HEK293 (cell line): Measurements from ENCODE around the gene UTP25.
A peak's percentile ranks its signal among the peaks of the same experiment; 100 is the strongest.

Source experiments
- CTCF ChIA-PET: fragments of 350-600 bp; formaldehyde crosslinking; extraction: SDS; loops from one replicate; lab custom pipeline; 2021; ENCODE audit warnings: antibody characterized with exemption; lab: Yijun Ruan, JAX
- POLR2A ChIA-PET: fragments of 300-600 bp; formaldehyde crosslinking; extraction: SDS; loops from one replicate; lab custom pipeline; 2020; ENCODE audit warnings: antibody characterized with exemption, inconsistent platforms; lab: Yijun Ruan, JAX
- H3K27ac ChIP-seq: fragments of 200-500 bp; sonication (Bioruptor generic); 2 replicates; pipeline ENCODE4 v1.5.1; 2014; ENCODE audit warnings: low read depth, low read length, control low read depth, inconsistent platforms; ENCODE audit errors: extremely low read depth
- H3K36me3 ChIP-seq, 2 experiments: fragments of 200-500 bp in 1 of 2; sonication (Bioruptor generic) in 1 of 2; 1 replicate in 1 of 2; 2 replicates in 1 of 2; pipeline ENCODE4 v1.5.1; 2014 to 2017; ENCODE audit warnings: inconsistent platforms in 2 of 2, low read length in 2 of 2; ENCODE audit not compliant: control insufficient read depth in 2 of 2, insufficient read depth in 1 of 2
- H3K4me1 ChIP-seq: fragments of 200-500 bp; sonication (Bioruptor generic); 2 replicates; pipeline ENCODE4 v1.5.1; 2014; ENCODE audit warnings: mild to moderate bottlenecking, low read length, inconsistent platforms; ENCODE audit not compliant: control insufficient read depth, insufficient read depth
- H3K4me3 ChIP-seq: 2 replicates; pipeline ENCODE4 v1.5.1; 2011; ENCODE audit warnings: low read depth, mild to moderate bottlenecking, control low read depth, low read length, moderate library complexity
- H3K9me3 ChIP-seq: fragments of 200-500 bp; sonication (Bioruptor generic); 2 replicates; pipeline ENCODE4 v1.5.1; 2014; ENCODE audit warnings: low read depth, low read length, inconsistent platforms; ENCODE audit not compliant: control insufficient read depth, insufficient read depth
- BCL11B ChIP-seq: fragments of 450-650 bp; formaldehyde crosslinking; IDR thresholded peaks from 2 replicates; pipeline ENCODE4 v1.5.1; 2016; ENCODE audit warnings: low read depth, missing biosample characterization, missing genetic modification characterization
- BCL6B ChIP-seq: fragments of 450-650 bp; formaldehyde crosslinking; IDR thresholded peaks from 2 replicates; pipeline ENCODE4 v1.5.1; 2017; ENCODE audit warnings: missing biosample characterization, missing genetic modification characterization
- GFI1B ChIP-seq: fragments of 450-650 bp; formaldehyde crosslinking; IDR thresholded peaks from 2 replicates; pipeline ENCODE4 v1.5.1; 2016; ENCODE audit warnings: missing biosample characterization, missing genetic modification characterization
- GLIS1 ChIP-seq: fragments of 450-650 bp; formaldehyde crosslinking; IDR thresholded peaks from 2 replicates; pipeline ENCODE4 v1.5.1; 2016; ENCODE audit warnings: missing biosample characterization, missing genetic modification characterization
- GLIS2 ChIP-seq: fragments of 450-650 bp; formaldehyde crosslinking; IDR thresholded peaks from 2 replicates; pipeline ENCODE4 v1.5.1; 2016; ENCODE audit warnings: missing biosample characterization, missing genetic modification characterization
- KLF9 ChIP-seq: fragments of 450-650 bp; formaldehyde crosslinking; IDR thresholded peaks from 2 replicates; pipeline ENCODE4 v1.5.1; 2016; ENCODE audit warnings: missing biosample characterization, missing genetic modification characterization, low read depth
- MEIS1 ChIP-seq: sonication (generic); formaldehyde crosslinking; IDR thresholded peaks from 2 replicates; pipeline ENCODE4 v1.8.1; 2022; ENCODE audit warnings: missing genetic modification reagents, mild to moderate bottlenecking, borderline replicate concordance
- PRDM10 ChIP-seq: fragments of 450-650 bp; formaldehyde crosslinking; IDR thresholded peaks from 2 replicates; pipeline ENCODE4 v1.5.1; 2016; ENCODE audit warnings: missing biosample characterization, missing genetic modification characterization
- SCRT2 ChIP-seq: fragments of 450-650 bp; formaldehyde crosslinking; IDR thresholded peaks from 2 replicates; pipeline ENCODE4 v1.5.1; 2016; ENCODE audit warnings: missing biosample characterization, missing genetic modification characterization
- YY1 ChIP-seq: fragments of 450-650 bp; formaldehyde crosslinking; IDR thresholded peaks from 2 replicates; pipeline ENCODE4 v1.5.1; 2018; ENCODE audit warnings: missing biosample characterization, missing genetic modification characterization
- YY2 ChIP-seq: fragments of 450-650 bp; formaldehyde crosslinking; IDR thresholded peaks from 2 replicates; pipeline ENCODE4 v1.5.1; 2016; ENCODE audit warnings: missing biosample characterization, missing genetic modification characterization
- ZBTB17 ChIP-seq: fragments of 450-650 bp; formaldehyde crosslinking; IDR thresholded peaks from 2 replicates; pipeline ENCODE4 v1.5.1; 2016; ENCODE audit warnings: missing biosample characterization, missing genetic modification characterization
- ZIC2 ChIP-seq: fragments of 450-650 bp; formaldehyde crosslinking; IDR thresholded peaks from 2 replicates; pipeline ENCODE4 v1.5.1; 2016; ENCODE audit warnings: missing biosample characterization, missing genetic modification characterization
- ZNF10 ChIP-seq: fragments of 450-650 bp; formaldehyde crosslinking; IDR thresholded peaks from 2 replicates; pipeline ENCODE4 v1.5.1; 2017; ENCODE audit warnings: missing biosample characterization, missing genetic modification characterization
- ZNF223 ChIP-seq: fragments of 450-650 bp; formaldehyde crosslinking; IDR thresholded peaks from 2 replicates; pipeline ENCODE4 v1.5.1; 2016; ENCODE audit warnings: missing biosample characterization, missing genetic modification characterization
- ZNF350 ChIP-seq: fragments of 450-650 bp; formaldehyde crosslinking; IDR thresholded peaks from 2 replicates; pipeline ENCODE4 v1.5.0; 2017; ENCODE audit warnings: missing biosample characterization, mild to moderate bottlenecking, missing genetic modification characterization
- ZNF48 ChIP-seq: fragments of 450-650 bp; formaldehyde crosslinking; IDR thresholded peaks from 2 replicates; pipeline ENCODE4 v1.5.1; 2016; ENCODE audit warnings: missing biosample characterization, missing genetic modification characterization
- ZNF558 ChIP-seq: fragments of 450-650 bp; formaldehyde crosslinking; IDR thresholded peaks from 2 replicates; pipeline ENCODE4 v1.5.1; 2016; ENCODE audit warnings: missing biosample characterization, missing genetic modification characterization
- ZNF785 ChIP-seq: fragments of 450-650 bp; formaldehyde crosslinking; IDR thresholded peaks from 2 replicates; pipeline ENCODE4 v1.5.1; 2016; ENCODE audit warnings: missing biosample characterization, missing genetic modification characterization
- ZNF830 ChIP-seq: fragments of 450-650 bp; IDR thresholded peaks from 2 replicates; pipeline ENCODE4 v1.5.0; 2018; ENCODE audit warnings: missing biosample characterization, missing genetic modification characterization, low read depth, mild to moderate bottlenecking, moderate library complexity
- ZSCAN30 ChIP-seq: fragments of 450-650 bp; IDR thresholded peaks from 2 replicates; pipeline ENCODE4 v1.5.1; 2018; ENCODE audit warnings: missing biosample characterization, mild to moderate bottlenecking, missing genetic modification characterization, moderate library complexity
- TF ChIP-seq, protein P1 (sequence below): fragments of 450-650 bp; formaldehyde crosslinking; IDR thresholded peaks from 2 replicates; pipeline ENCODE4 v1.5.1; 2016; ENCODE audit warnings: missing biosample characterization, missing genetic modification characterization
- TF ChIP-seq, protein P2 (sequence below): fragments of 450-650 bp; IDR thresholded peaks from 2 replicates; pipeline ENCODE4 v1.5.1; 2018; ENCODE audit warnings: missing biosample characterization, mild to moderate bottlenecking, missing genetic modification characterization
- TF ChIP-seq, protein P3 (sequence below): fragments of 450-650 bp; formaldehyde crosslinking; IDR thresholded peaks from 2 replicates; pipeline ENCODE4 v1.5.1; 2017; ENCODE audit warnings: missing biosample characterization, missing genetic modification characterization

UTP25 gene

GRCh38 chr1:209875515-209875914 lies 47.7 kb downstream of the UTP25 start:
- no peak overlapping the region for H3K27ac ChIP-seq
- peak; percentile 36; the same call in 1 of the 2 replicates for TF ChIP-seq ZBTB17
- TF ChIP-seq ZNF350 (tag by site-specific recombination): no peak
- TF ChIP-seq ZNF10: no peak
- TF ChIP-seq SCRT2 (tag by site-specific recombination): 0 out of 2 replicates have a peak, but pooled peaks have one; percentile 9
- TF ChIP-seq GLIS1 (tag by site-specific recombination): peak; percentile 36; the same call in 1 of the 2 replicates
- TF ChIP-seq YY2: peak; percentile 49; the same call in 1 of the 2 replicates
- TF ChIP-seq ZNF785 (tag by site-specific recombination): no peak
- TF ChIP-seq, protein P1, sequence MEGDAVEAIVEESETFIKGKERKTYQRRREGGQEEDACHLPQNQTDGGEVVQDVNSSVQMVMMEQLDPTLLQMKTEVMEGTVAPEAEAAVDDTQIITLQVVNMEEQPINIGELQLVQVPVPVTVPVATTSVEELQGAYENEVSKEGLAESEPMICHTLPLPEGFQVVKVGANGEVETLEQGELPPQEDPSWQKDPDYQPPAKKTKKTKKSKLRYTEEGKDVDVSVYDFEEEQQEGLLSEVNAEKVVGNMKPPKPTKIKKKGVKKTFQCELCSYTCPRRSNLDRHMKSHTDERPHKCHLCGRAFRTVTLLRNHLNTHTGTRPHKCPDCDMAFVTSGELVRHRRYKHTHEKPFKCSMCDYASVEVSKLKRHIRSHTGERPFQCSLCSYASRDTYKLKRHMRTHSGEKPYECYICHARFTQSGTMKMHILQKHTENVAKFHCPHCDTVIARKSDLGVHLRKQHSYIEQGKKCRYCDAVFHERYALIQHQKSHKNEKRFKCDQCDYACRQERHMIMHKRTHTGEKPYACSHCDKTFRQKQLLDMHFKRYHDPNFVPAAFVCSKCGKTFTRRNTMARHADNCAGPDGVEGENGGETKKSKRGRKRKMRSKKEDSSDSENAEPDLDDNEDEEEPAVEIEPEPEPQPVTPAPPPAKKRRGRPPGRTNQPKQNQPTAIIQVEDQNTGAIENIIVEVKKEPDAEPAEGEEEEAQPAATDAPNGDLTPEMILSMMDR (tag by site-specific recombination): peak; percentile 59
- no peak for TF ChIP-seq BCL6B (tag by site-specific recombination)
- TF ChIP-seq ZNF223 (tag by site-specific recombination): 0 out of 2 replicates have a peak, but pooled peaks have one; percentile 68
- TF ChIP-seq ZSCAN30 (tag by site-specific recombination): 0 out of 2 replicates have a peak, but pooled peaks have one; percentile 10
- no peak for TF ChIP-seq ZIC2 (tag by site-specific recombination)
- peak; percentile 31; the same call in 1 of the 2 replicates for TF ChIP-seq YY1
- H3K9me3 ChIP-seq: no peaks in the 10 kb centered on the region
- ChIA-PET CTCF (interaction anchor here (0.6 to 2.8 kb wide), 12 partner anchors 9 to 440 kb away, joined by 3 to 17 read pairs (median 3); no protein-coding TSS in a partner anchor), POLR2A (interaction anchor here (0.8 kb wide), 1 partner anchor 13 kb away, joined by 3 read pairs; no protein-coding TSS in a partner anchor)
- H3K4me3 ChIP-seq: no peak overlapping the region
- H3K4me1 ChIP-seq: no peaks in the 10 kb centered on the region; the same call in 1 of the 2 replicates
- no peaks in the 10 kb centered on the region for H3K36me3 ChIP-seq

GRCh38 chr1:209876078-209876800 lies 48.5 kb downstream of the UTP25 start:
- Histone ChIP-seq H3K27ac (no peak overlapping the region), H3K9me3 (no peaks in the 10 kb centered on the region), H3K4me3 (no peak overlapping the region), H3K4me1 (no peaks in the 10 kb centered on the region; the same call in 1 of the 2 replicates), H3K36me3 (no peaks in the 10 kb centered on the region)
- ChIA-PET CTCF (interaction anchor here (0.6 to 2.8 kb wide), 8 partner anchors 8 to 195 kb away, joined by 3 to 17 read pairs (median 3); no protein-coding TSS in a partner anchor), POLR2A (interaction anchor here (0.8 kb wide), 1 partner anchor 12 kb away, joined by 3 read pairs; no protein-coding TSS in a partner anchor)
- TF ChIP-seq, protein P2, sequence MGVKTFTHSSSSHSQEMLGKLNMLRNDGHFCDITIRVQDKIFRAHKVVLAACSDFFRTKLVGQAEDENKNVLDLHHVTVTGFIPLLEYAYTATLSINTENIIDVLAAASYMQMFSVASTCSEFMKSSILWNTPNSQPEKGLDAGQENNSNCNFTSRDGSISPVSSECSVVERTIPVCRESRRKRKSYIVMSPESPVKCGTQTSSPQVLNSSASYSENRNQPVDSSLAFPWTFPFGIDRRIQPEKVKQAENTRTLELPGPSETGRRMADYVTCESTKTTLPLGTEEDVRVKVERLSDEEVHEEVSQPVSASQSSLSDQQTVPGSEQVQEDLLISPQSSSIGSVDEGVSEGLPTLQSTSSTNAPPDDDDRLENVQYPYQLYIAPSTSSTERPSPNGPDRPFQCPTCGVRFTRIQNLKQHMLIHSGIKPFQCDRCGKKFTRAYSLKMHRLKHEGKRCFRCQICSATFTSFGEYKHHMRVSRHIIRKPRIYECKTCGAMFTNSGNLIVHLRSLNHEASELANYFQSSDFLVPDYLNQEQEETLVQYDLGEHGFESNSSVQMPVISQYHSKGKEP (tag by site-specific recombination): no peak
- no peak for TF ChIP-seq BCL11B
- TF ChIP-seq ZNF830 (tag by site-specific recombination): no peak
- TF ChIP-seq GLIS2 (tag by site-specific recombination): no peak
- TF ChIP-seq ZNF558: no peak
- no peak for TF ChIP-seq PRDM10 (tag by site-specific recombination)
- TF ChIP-seq ZNF48 (tag by site-specific recombination): no peak
- TF ChIP-seq GFI1B: no peak
- TF ChIP-seq, protein P3, sequence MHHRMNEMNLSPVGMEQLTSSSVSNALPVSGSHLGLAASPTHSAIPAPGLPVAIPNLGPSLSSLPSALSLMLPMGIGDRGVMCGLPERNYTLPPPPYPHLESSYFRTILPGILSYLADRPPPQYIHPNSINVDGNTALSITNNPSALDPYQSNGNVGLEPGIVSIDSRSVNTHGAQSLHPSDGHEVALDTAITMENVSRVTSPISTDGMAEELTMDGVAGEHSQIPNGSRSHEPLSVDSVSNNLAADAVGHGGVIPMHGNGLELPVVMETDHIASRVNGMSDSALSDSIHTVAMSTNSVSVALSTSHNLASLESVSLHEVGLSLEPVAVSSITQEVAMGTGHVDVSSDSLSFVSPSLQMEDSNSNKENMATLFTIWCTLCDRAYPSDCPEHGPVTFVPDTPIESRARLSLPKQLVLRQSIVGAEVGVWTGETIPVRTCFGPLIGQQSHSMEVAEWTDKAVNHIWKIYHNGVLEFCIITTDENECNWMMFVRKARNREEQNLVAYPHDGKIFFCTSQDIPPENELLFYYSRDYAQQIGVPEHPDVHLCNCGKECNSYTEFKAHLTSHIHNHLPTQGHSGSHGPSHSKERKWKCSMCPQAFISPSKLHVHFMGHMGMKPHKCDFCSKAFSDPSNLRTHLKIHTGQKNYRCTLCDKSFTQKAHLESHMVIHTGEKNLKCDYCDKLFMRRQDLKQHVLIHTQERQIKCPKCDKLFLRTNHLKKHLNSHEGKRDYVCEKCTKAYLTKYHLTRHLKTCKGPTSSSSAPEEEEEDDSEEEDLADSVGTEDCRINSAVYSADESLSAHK (tag by site-specific recombination): no peak
- no peak for TF ChIP-seq KLF9 (tag by site-specific recombination)
- TF ChIP-seq MEIS1: no peak
